Measurements from ENCODE around the gene RNF34.

The RNF34 gene

DNA sequence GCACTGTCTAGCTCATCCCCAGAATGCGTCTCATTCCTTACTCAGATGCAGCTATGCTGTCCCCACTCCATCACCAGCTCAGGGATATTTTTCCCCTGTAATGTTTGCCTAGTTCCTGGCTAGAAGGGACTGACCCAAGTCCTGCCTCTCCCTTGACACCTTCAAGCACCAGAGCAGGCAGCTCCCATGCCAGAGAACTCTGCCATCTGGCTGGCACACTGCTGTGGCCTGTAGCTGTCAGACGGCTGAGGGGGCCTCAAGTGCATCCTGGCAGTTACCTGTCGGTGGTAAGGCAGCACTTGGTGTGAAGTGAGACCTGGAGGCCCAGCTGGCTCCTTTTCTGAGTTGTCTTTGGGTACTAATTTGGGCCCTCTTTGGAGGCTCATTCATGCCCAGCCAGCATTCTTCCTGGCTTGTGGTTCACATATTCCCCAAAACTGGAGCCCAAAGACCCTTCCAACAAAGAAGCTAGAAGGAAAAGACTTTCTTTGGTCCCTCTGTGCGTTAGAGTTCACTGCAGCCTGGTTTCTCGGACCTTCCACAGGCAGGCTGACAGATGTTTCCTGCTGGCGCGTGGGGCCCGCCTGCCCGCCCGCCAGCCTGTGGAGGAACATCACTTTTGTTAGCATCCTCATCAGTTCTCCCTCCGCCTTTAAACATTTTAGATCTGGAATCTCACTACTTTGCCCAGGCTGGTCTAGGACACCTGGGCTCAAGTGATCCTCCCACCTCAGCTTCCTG is 33.0 kb downstream of the RNF34 start:
- Histone ChIP-seq H3K9me3 (peaks cover 17% of the 10 kb centered on the region), H3K4me1 (peaks cover 16% of the 10 kb centered on the region), H4K20me1 (peaks cover 48% of the 10 kb centered on the region), H3K4me2 (peak overlapping the region; percentile 41), H3K27ac (peak overlapping the region; percentile 52), H3K27me3 (no peaks in the 10 kb centered on the region), H3K9ac (0 out of 2 replicates have a peak overlapping the region, but pooled peaks have one; percentile 40), H3K4me3 (no peak overlapping the region), H3K36me3 (peaks cover 100% of the 10 kb centered on the region)
- TF ChIP-seq Cebpa-rat (IDR thresholded peaks at IDR 0.05), result no peak

DNA sequence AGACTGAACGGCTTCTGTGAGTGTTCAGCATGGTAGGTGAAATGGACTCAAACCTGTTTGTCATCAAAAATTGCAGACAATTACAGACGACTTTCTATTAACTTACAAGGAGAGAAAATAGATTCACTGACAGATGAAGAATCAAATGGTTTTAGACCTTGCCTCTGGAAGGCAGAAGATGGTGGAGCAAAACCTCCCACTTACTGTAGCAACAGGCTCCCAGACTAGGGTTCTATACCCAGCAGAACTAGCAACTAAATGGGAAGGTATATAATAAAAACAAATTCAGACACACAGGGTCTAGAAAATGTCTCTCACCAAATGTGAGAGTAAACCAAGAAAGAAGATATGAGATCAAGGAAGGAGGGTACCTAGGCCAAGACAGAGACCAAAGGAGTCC is 36.8 kb downstream of the RNF34 start:
- Histone ChIP-seq H4K20me1 (peaks cover 48% of the 10 kb centered on the region), H3K4me1 (peaks cover 16% of the 10 kb centered on the region), H3K36me3 (peaks cover 100% of the 10 kb centered on the region), H3K27me3 (no peaks in the 10 kb centered on the region), H3K9me3 (peaks cover 44% of the 10 kb centered on the region), H3K4me3 (no peak overlapping the region), H3K9ac (no peak overlapping the region), H3K4me2 (no peak overlapping the region), H3K27ac (no peak overlapping the region)
- TF ChIP-seq Cebpa-rat (IDR thresholded peaks at IDR 0.05), result no peak

DNA sequence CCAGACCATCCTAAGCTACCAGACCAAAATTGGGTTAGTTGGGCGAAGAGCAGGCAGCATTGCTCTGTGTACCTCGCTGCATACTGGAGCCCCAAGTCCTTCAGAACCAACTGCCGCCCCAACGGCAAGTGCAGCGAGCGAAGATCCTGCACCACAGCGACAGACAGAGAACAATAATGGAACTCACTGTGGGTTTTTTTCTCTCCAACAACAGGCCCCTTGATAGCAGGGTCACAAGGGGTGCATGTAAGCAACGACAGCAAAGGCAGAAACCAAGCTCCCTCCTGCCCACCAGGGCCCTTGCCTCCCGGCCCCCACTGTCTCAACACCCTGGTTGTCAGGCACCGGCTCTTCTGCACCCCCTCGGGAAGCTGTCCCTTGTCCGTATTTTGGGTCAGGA is 39.0 kb downstream of the RNF34 start:
- Histone ChIP-seq H3K27ac (no peak overlapping the region), H3K4me2 (no peak overlapping the region), H3K4me1 (peaks cover 1% of the 10 kb centered on the region; the same call in 1 of the 2 replicates), H4K20me1 (peaks cover 44% of the 10 kb centered on the region), H3K9ac (no peak overlapping the region), H3K27me3 (no peaks in the 10 kb centered on the region), H3K9me3 (peaks cover 44% of the 10 kb centered on the region), H3K4me3 (no peak overlapping the region), H3K36me3 (peaks cover 100% of the 10 kb centered on the region)
- TF ChIP-seq Cebpa-rat (IDR thresholded peaks at IDR 0.05), result no peak

DNA sequence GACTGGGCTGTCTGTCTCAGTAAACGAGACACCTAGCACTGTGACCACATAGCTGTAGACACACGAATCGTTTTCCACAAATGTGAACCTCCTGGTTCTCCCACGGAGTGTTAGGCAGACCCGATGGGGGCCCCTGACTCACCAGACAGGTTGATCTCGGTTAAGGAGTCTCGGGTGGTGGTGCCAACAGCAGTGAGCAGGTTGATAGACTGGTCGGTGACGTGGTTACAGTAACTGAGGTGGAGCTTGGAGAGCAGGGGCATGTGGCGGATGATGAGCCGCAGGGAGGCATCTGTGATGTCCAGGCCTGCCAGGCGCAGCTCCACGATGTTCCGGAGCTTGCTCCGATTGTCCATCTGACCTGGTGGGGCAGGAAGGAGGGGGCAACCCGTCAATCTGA is 39.8 kb downstream of the RNF34 start:
- H3K4me2 ChIP-seq, result no peak overlapping the region
- TF ChIP-seq Cebpa-rat (IDR thresholded peaks at IDR 0.05), result no peak
- peaks cover 100% of the 10 kb centered on the region for H3K36me3 ChIP-seq
- H3K4me3 ChIP-seq, result no peak overlapping the region
- no peaks in the 10 kb centered on the region for H3K27me3 ChIP-seq
- H3K4me1 ChIP-seq, result no peaks in the 10 kb centered on the region
- peaks cover 44% of the 10 kb centered on the region for H3K9me3 ChIP-seq
- H3K27ac ChIP-seq, result no peak overlapping the region
- peaks cover 44% of the 10 kb centered on the region for H4K20me1 ChIP-seq
- no peak overlapping the region for H3K9ac ChIP-seq

DNA sequence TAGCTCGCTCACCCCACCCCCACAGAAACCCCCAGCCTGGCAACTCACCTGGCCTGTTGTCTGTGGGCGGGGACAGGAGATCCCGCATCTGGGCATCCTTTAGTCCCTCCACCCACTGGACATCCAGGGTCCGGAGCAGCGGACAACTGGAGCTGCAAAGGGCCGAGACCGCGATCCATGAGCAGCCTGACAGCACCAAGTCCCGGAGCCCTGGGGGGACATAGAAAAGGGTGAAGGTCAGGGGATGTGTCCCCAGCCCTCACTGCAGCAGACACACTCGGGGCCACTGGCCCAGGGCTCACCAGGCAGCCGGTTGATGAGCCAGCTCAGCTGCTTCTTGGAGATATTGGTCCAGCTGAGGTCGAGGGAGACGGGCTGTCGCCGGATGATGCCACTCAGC is 40.9 kb downstream of the RNF34 start:
- TF ChIP-seq Cebpa-rat (IDR thresholded peaks at IDR 0.05), result no peak
- H4K20me1 ChIP-seq, result peaks cover 50% of the 10 kb centered on the region
- H3K9ac ChIP-seq, result no peak overlapping the region
- no peak overlapping the region for H3K4me3 ChIP-seq
- H3K27ac ChIP-seq, result no peak overlapping the region
- peaks cover 2% of the 10 kb centered on the region; the same call in 1 of the 2 replicates for H3K4me1 ChIP-seq
- H3K27me3 ChIP-seq, result no peaks in the 10 kb centered on the region
- H3K4me2 ChIP-seq, result no peak overlapping the region
- peaks cover 100% of the 10 kb centered on the region for H3K36me3 ChIP-seq
- H3K9me3 ChIP-seq, result peaks cover 44% of the 10 kb centered on the region

DNA sequence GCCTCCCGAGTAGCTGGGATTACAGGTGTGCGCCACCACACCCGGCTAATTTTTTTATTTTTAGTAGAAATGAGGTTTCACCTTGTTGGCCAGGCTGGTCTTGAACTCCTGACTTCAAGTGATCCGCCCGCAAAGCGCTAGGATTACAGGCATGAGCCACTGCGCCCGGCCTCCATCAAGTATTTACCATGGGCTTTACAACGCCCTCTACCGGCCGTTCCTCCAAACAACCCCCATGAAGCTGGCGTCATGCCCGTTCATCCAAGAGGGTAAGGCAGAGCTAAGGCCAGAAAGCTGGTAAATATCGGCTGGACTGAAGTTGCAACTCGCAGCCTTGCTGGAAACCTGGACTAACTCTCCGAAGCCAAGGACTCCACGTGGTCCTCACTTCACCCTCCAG is 41.6 kb downstream of the RNF34 start:
- Histone ChIP-seq H3K27me3 (no peaks in the 10 kb centered on the region), H4K20me1 (peaks cover 57% of the 10 kb centered on the region), H3K9ac (no peak overlapping the region), H3K36me3 (peaks cover 99% of the 10 kb centered on the region), H3K4me3 (no peak overlapping the region), H3K4me1 (peaks cover 10% of the 10 kb centered on the region), H3K9me3 (peaks cover 40% of the 10 kb centered on the region), H3K27ac (no peak overlapping the region), H3K4me2 (no peak overlapping the region)
- TF ChIP-seq Cebpa-rat (IDR thresholded peaks at IDR 0.05), result no peak

DNA sequence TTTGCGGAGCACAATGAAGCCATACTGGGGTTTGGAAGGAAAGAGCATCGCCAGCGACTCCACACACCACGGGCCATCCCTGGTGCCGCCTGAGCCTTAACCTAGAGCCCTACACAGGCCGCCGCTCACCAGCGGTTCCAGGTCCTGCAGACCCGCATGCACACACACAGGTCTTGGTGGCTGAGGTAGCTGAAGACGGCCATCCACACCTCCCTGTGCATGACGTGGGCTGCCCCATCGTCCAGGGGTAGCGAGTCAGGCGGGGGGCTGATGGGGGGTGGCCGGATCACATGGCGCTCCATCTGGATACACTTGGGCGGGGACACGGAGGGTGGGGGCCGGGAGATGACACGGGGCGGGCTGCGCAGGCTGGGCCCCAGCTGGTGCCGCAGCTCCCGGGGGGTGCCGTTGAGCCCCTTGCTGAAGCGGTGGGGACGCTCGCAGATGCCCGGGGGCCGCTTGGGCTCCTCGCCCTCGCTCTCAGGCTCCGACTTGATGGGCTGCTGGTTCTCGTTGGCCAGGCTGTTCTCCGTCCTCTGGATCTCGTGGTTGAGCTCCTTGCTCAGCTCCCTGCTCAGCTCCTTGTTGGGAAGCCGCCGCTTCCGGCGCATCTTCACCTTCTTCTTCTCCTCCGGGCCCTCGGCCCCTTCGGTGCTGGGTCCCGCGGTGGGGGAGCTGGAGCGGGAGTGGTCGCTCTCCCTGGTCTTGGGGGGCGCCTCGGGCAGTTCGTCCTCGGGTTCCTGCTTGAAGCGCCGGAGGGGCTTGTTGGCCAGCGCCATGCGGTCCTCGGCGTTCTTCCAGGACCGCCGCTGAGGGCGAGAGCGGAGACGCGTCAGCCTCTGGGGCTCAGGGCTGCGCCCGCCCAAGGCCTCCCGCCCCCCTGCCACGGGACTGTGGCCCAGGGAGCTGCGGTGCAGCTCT is 42.4 kb downstream of the RNF34 start:
- Histone ChIP-seq H3K36me3 (peaks cover 99% of the 10 kb centered on the region), H3K27me3 (no peaks in the 10 kb centered on the region), H3K4me1 (peaks cover 17% of the 10 kb centered on the region), H3K9me3 (peaks cover 33% of the 10 kb centered on the region), H3K9ac (no peak overlapping the region), H3K27ac (no peak overlapping the region), H4K20me1 (peaks cover 64% of the 10 kb centered on the region), H3K4me2 (no peak overlapping the region), H3K4me3 (no peak overlapping the region)
- no peak for TF ChIP-seq Cebpa-rat (IDR thresholded peaks at IDR 0.05)

DNA sequence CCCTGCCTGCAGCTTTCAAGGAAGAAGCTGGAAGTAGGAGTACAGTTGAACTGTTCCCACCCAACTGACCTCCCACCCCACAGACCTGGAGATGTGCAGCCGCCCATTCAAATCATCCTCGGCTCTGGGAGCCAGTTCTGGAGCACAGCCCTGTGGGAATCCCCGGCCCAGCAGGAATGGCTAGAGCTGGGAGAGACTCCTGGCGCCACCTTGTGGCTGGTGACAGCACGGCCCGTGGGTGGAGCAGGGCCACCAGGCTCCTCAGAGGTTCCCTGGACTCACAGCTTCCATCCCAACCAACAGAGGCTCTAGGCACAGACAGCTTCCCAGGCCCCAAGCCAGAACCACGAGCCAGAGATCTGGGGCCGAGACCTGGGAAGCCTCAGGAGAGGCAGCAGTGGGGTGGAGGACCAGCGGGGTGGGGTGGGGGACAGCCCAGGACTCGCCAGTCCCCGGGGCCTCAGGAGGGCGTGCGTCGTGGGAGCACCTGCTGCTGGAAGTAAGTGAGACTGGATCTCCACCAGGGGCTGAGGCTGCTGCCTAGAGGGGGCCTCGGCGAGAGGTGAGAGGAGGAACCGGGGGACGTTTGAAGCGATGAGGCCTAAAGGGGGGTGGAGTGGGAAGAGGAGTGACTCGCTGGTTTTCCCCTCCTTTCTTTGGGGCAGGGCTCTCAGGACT is 43.4 kb downstream of the RNF34 start:
- Histone ChIP-seq H3K4me2 (no peak overlapping the region), H4K20me1 (peaks cover 75% of the 10 kb centered on the region), H3K27me3 (no peaks in the 10 kb centered on the region), H3K9ac (no peak overlapping the region), H3K4me1 (peaks cover 25% of the 10 kb centered on the region), H3K36me3 (peaks cover 98% of the 10 kb centered on the region), H3K4me3 (no peak overlapping the region), H3K9me3 (peaks cover 22% of the 10 kb centered on the region), H3K27ac (no peak overlapping the region)
- no peak for TF ChIP-seq Cebpa-rat (IDR thresholded peaks at IDR 0.05)

DNA sequence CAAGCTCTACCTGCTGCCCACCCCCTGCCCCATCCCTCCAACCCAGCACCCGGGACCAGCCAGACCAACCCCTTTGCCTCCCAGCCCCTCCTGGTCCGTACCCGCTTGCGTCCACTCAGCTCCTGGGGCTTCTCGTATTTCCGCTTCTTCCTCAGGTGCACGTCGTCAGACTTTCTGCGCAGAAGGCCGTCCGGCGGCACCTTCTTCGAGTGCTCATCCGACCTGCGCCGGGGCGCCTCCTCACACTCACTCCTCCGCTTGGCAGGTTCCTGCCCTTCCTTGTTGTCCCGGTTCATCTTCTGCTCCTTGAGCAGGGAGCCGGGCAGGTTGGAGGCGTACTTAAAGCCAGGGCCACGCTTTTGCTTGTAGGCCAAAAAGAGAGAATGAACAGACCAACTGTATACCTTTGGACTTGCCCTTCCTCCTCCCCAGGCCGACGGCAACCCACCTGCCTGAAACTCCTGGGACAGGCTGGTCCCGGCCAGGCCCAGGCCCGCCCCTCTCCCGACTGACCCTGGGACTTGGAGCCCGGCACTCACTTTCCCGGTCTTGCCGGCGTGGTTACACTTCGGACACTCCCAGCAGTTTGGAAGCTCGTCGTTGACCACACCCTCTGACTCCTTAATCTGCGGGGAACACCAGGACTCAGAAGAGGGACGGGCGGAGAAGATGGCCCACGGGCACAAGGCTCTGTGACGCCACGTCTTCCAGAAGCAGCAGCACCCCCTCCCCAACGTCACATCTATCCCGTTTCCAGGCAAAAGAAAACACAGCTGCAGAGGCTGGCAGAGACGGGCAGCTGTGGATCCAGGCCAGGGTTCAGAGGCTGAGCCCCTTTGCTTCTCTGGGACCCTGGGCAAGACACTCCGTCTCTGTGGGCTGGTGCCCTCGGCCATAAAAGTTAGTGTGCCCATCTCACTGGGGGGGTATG is 44.3 kb downstream of the RNF34 start:
- no peak overlapping the region for H3K4me3 ChIP-seq
- peaks cover 98% of the 10 kb centered on the region for H3K36me3 ChIP-seq
- TF ChIP-seq Cebpa-rat (IDR thresholded peaks at IDR 0.05), result no peak
- peaks cover 83% of the 10 kb centered on the region for H4K20me1 ChIP-seq
- no peaks in the 10 kb centered on the region for H3K27me3 ChIP-seq
- peaks cover 14% of the 10 kb centered on the region; the same call in 1 of the 2 replicates for H3K9me3 ChIP-seq
- no peak overlapping the region for H3K27ac ChIP-seq
- H3K4me1 ChIP-seq, result peaks cover 33% of the 10 kb centered on the region
- H3K4me2 ChIP-seq, result no peak overlapping the region
- no peak overlapping the region for H3K9ac ChIP-seq

Measured in BLaER1 (cell line).